ENCODE data around the gene PRSS50.

The PRSS50 gene

GRCh38 chr3:46679681-46680080, 38.0 kb downstream of the PRSS50 start:
- no peak for TF ChIP-seq CTCF (IDR thresholded peaks at IDR 0.05; ENCODE audit: low read depth, low read length, missing control alignments)
- no peak overlapping the region for H3K4me3 ChIP-seq (replicated peaks; ENCODE audit: low read depth, low read length)
- DNase-seq (ENCODE audit: extremely low read depth, low read depth), result no peak

GRCh38 chr3:46678280-46678679, 39.4 kb downstream of the PRSS50 start:
- H3K4me3 ChIP-seq (replicated peaks; ENCODE audit: low read depth, low read length), result no peak overlapping the region
- TF ChIP-seq CTCF (IDR thresholded peaks at IDR 0.05; ENCODE audit: low read depth, low read length, missing control alignments), result no peak
- no peak for DNase-seq (ENCODE audit: extremely low read depth, low read depth)

- TF ChIP-seq CTCF (IDR thresholded peaks at IDR 0.05; ENCODE audit: low read depth, low read length, missing control alignments), result no peak
- H3K4me3 ChIP-seq (replicated peaks; ENCODE audit: low read depth, low read length), result no peak overlapping the region
- DNase-seq (ENCODE audit: extremely low read depth, low read depth), result no peak
Observed at GRCh38 chr3:46677411-46677726, 40.3 kb downstream of the PRSS50 start.

- TF ChIP-seq CTCF (IDR thresholded peaks at IDR 0.05; ENCODE audit: low read depth, low read length, missing control alignments), result no peak
- H3K4me3 ChIP-seq (replicated peaks; ENCODE audit: low read depth, low read length), result no peak overlapping the region
- no peak for DNase-seq (ENCODE audit: extremely low read depth, low read depth)
Observed at GRCh38 chr3:46676601-46677410, 40.9 kb downstream of the PRSS50 start.

- TF ChIP-seq CTCF (IDR thresholded peaks at IDR 0.05; ENCODE audit: low read depth, low read length, missing control alignments), result no peak
- H3K4me3 ChIP-seq (replicated peaks; ENCODE audit: low read depth, low read length), result no peak overlapping the region
- DNase-seq (ENCODE audit: extremely low read depth, low read depth), result no peak
Observed at GRCh38 chr3:46675843-46676567, 41.7 kb downstream of the PRSS50 start.

- H3K4me3 ChIP-seq (replicated peaks; ENCODE audit: low read depth, low read length), result no peak overlapping the region
- no peak for TF ChIP-seq CTCF (IDR thresholded peaks at IDR 0.05; ENCODE audit: low read depth, low read length, missing control alignments)
- DNase-seq (ENCODE audit: extremely low read depth, low read depth), result no peak
Observed at GRCh38 chr3:46675426-46675825, 42.2 kb downstream of the PRSS50 start.

Data from HFF-Myc (cell line).